Stimulated activated CD4-positive, alpha-beta T cell treated with anti-CD3 and anti-CD28 coated beads, Interleukin-12 subunit alpha, Interleukin-12 subunit beta, amount 100 ng/mL, for 48 hours (primary cell): Measurements from ENCODE around the gene CCDC82.
A peak's percentile ranks its signal among the peaks of the same experiment; 100 is the strongest.
"Not testable (repeated sequence)": the region's sequence is repeated elsewhere in the genome, so short reads cannot be mapped to it uniquely, and the experiment has no call there.

Experiments used
- DNase-seq, 3 donors: peaks; one replicate each; pipeline ENCODE4 v3.0.0-alpha.2; 2020; ENCODE audit warnings: low read depth in 2 of 3, low spot score in 1 of 3

CCDC82 gene

GRCh38 chr11:96389720-96390487, at the start of gene CCDC82, which contains the start of gene JRKL:
Gene CCDC82 (minus strand): TSS chr11:96389912. CDS start chr11:96384747, 5,165 bp downstream.
Gene JRKL (plus strand): TSS chr11:96390013. CDS start chr11:96390650, 637 bp downstream.
- DNase-seq, result peak; percentile 96 to 99 (median 98)

DNA sequence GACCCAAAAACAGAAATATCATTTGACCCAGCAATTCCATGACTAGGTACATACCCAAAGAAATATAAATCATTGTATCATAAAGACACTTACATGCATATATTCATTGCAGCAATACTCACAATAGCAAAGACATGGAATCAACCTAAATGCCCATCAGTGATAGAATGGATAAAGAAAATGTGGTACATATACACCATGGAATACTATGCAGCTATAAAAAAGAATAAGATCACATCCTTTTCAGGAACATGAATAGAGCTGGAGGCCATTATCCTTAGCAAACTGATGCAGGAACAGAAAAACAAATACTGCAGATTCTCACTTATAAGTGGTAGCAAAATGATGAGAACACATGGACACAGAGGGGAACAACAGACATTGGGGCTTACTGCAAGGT, 42.9 kb upstream of the CCDC82 start:
- not testable (repeated sequence) for DNase-seq

DNA sequence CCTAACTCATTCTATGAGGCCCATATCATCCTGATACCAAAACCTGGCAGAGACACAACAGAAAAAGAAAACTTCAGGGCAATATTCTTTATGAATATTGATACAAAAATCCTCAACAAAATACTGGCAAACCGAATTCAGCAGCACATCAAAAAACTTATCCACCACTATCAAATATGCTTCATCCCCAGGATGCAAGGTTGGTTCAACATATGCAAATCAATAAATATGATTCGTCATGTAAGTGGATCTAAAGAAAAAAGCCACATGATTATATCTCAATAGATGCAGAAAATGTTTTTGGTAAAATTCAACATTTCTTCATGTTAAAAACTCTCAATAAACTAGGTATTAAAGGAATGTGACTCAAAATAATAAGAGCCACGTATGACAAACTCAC, 41.0 kb upstream of the CCDC82 start:
- DNase-seq, result no peak

DNA sequence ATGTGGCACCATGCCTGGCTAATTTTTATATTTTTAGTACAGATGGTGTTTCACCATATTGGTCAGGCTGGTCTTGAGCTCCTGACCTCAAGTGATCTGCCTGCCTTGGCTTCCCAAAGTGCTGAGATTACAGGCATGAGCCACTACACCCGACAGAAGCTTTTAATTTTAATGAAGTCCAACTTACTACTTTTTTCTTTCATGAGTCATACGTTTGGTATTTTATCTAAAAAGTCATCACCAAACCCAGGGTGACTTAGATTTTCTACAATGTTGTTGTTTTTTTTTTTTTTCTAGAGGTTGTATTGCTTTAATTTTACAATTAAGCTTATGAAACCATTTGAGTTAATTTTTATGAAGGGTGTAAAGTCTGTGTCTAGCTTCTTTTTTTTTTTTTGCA, 35.0 kb upstream of the CCDC82 start:
- DNase-seq, result no peak

DNA sequence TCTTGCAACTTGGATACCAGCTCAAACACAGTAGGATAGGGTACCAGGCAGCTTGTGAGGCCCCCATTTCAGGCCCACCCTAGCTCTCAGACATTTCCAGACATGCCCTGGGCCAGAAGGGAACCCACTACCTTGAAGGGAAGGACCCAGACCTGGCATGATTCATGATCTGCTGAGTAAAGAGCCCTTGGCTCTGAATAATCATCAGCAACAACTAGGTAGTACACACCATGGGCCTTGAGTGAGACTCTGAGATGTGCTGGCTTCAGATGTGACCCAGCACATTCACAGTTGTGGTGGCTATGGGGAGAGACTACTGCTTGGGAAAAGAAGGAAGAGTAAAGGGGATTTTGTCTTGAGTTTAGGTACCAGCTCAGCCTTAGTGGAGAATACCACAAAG, 23.7 kb upstream of the CCDC82 start:
- no peak for DNase-seq

DNA sequence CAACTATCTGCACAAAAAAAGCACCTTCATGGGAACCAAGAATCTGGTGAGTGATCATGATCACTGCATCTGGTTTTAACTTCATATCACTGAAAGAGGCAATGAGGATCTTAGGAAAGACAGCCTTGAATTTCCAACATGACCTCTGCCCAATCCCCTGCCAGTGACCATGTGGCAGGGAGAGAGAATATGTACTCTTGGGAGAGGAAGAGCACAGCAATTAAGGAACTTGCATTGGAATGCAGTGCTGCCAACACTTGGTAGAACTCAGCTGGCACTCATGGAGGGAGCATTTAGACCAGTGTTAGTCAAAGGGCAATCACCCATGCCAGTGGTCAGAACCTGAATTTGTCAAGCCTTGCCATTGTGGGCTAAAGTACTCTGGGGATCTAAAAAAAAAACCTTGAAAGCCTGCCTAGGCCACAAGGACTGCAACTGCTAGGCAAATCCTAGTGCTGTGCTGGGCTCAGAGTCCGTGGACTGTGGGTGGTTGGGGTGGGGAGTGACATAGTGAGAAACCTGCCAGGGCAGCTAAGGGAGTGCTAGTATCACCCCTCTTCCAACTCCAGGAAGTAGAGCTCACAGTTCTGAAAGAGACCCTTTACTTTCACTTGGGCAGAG, 23.2 kb upstream of the CCDC82 start:
- no peak for DNase-seq

- not testable (repeated sequence) for DNase-seq
Observed at GRCh38 chr11:96411412-96411811, 21.7 kb upstream of the CCDC82 start.

DNA sequence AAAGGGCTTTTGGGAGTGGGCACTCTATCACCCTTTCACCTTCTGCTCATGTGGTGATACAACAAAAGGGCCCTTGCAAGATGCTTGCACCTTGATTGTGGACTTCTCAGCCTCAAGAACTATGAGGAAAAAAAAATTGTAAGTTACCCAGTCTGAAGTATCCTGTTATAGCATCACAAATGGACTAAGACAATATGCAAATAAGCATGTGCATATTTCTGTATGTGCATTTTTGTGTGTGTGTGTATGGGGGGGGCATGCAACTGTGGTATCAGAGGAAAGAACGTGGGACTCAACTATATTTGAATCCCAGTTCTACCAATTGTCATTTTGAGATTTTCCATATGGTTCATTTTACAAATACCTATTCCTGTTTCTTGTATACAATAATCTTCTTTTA, 11.0 kb upstream of the CCDC82 start:
- no peak for DNase-seq

GRCh38 chr11:96397863-96398262, 8.2 kb upstream of the CCDC82 start:
- no peak for DNase-seq

GRCh38 chr11:96396637-96397036, 6.9 kb upstream of the CCDC82 start:
- DNase-seq, result no peak

DNA sequence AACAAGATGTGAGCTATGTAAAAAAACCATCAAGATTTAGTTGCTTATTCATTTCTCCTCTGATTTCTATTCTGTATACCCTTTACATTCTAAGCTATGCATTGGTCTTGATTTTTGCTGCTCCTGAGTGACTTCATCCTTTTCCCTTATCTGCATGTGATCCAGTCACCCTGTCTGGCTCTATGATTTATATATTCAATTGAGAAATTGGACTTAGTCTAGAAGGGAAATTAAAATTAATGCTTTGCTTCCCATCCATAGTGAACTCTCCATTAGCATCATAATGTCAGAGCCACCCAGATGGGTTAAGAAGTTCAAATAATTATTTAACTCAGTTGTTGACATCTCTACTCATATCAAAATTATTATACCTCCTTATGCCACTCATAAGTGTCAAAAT, 5.1 kb upstream of the CCDC82 start:
- DNase-seq, result no peak

DNA sequence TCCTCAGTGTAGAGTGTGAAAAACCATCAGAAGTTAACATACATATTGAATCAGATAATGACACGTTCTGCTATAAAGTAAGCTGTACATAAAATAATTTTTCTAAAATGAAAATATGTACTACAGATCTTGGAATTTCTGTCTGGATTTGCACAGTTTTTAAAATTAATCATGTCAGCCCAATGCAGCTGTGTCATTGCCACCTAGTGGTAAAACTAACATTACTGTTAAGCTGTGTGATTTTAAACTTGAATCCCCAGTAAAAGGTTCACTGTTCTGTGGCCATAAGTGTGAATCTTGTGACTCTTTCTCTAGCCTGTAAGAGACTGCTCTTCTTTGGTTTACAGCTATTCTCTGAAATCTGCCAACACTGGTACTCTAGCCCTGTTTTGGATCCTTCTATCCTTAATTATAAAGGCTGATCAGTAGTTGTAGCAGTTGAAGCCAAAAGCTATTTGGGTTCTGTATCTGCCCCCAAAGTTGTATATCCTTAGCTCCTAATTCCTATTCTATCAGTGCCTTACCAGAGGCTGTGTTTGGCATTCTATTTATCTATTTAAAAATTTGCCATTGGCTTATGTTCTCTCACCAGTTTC, 4.1 kb upstream of the CCDC82 start:
- DNase-seq, result no peak

DNA sequence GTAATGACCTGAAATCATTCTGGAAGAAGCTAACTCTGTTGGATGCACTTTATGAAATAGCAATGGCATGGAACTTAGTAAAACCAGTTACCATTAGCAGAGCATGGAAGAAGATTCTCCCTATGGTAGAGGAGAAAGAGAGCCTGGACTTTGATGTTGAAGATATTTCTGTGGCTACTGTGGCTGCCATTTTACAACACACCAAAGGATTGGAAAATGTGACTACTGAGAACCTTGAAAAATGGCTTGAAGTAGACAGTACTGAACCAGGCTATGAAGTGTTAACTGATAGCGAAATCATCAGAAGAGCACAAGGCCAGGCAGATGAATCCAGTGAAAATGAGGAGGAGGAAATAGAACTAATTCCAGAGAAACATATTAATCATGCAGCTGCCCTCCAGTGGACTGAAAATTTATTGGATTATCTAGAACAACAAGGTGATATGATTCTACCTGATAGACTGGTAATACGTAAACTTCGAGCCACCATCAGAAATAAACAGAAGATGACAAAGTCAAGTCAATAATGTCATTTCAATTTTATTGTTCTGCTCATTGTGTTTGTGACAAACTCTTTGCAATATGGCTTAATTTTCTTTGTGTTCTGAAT, 2.1 kb upstream of the CCDC82 start:
- DNase-seq, result no peak

- no peak for DNase-seq
Observed at GRCh38 chr11:96390488-96390792, 728 bp upstream of the CCDC82 start.

DNA sequence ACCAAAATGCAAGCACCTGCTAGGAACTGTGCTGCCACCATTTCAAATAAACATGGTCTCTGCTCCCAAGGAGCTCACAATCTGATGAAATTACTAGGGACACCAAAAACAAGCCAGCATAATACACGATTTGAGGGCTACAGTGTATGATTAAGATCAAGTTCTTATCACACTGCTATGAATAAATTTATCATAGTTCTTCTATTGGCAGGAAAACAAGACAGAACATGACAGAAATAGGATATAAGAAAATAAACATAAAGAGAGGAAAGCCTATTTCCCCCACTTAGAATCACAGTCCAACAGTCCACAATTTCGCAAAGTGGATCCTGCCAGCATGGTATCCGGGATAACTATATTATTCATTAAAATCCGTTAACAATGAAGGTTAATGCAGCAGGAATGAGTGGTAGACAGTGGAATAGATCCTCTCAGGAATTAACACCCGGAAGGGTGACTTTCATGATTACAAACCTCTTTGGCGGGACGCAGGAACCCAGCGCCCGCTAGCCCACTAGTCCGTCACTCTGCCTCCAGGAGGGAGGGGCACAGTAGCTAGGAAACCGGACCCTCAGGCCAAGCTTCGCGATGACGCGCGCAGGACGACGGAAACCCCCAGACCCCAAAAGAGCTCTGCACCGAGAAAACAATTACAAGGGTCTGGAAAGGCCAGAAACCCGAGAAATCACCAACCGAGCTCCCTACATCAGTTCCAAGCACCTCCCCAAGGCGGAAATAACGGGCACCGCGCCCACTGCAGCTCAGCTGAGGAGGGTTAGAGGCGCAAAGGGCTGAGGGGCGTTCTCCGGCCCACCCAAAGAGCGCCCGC, 607 bp downstream of the CCDC82 start:
- peak in 1 of 3 donors; percentile 10 for DNase-seq

DNA sequence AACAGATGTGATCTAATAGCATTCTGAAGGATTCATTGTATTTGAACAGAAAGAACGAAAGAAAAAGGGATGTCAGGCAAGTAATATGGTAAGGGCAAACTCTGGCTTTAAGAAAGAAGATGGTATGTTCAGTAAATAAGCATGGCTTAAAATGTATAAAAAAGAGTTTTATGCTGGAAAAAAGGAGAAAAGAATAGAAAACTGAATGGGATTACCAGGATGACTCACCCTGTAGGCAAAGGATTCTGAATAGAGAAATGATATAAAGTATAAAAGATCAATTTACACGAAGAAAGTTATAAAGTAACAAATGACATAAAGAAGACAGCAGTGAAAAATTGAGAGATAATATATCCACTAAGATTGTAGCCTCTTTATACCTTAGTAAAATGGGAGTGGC, 4.5 kb downstream of the CCDC82 start:
- DNase-seq, result no peak

- DNase-seq, result no peak
Observed at GRCh38 chr11:96384156-96384555, 5.6 kb downstream of the CCDC82 start.

GRCh38 chr11:96376796-96377195, 12.9 kb downstream of the CCDC82 start:
- DNase-seq, result no peak

DNA sequence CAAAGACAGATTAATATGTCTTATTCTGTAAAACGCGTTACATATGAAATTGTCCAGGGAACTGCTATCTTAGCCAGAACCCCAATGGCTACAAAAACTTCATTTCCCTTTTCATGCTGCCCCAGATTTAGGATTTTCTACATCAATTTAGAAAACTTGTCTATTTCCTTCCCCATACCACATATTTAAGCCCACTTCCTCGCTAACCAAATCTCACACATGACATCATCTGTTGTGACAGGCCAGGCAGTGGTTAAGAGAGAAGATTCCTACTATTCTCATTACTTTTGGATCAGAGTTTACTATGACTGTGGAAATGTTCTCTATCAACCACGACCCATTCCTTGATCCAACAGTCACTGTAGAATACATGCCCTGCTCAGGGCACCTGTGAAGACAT, 15.9 kb downstream of the CCDC82 start:
- no peak for DNase-seq

- DNase-seq, result no peak
Observed at GRCh38 chr11:96367342-96367741, 22.4 kb downstream of the CCDC82 start.

DNA sequence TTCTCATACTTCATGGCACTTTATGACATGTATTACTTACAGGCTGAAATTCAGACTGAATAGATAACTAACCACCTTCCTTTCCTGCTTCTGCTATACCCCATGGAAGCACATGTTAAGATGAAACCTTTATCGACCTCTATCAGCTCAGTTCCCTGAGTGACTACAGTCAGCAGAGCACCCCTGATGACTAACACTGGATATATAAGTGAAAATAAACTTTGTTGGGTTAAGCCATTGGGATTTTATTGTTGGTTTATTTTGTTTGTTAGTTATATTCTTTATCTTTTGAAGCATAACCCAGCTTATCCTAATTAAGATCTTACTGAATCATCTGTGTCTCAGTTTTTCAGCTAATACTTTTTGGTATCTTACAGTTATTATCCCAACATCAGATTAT, 23.7 kb downstream of the CCDC82 start:
- no peak for DNase-seq
